HCT116 (cell line): Measurements from ENCODE around the gene TMED10. TPM values are rescaled to one million over a fixed set of nuclear protein-coding genes. Genes with fewer than 3 reads are reported as not detected.

Source experiments
- ATAC-seq: fragments of 200-7000 bp; cut with Tn5 transposase; 2 replicates; pipeline ENCODE4 v1.9.1; 2020; ENCODE audit warnings: mild to moderate bottlenecking, moderate library complexity
- BruUV-seq: library from RNA; stranded (reverse); fragments of 400-500 nt; replicated peaks from 2 replicates; lab custom pipeline; 2021; lab: Mats Ljungman, UMichigan
- CTCF ChIA-PET: fragments of 300-600 bp; sonication (Branson Sonifier 250); formaldehyde crosslinking; loops from one replicate; lab custom pipeline; 2021; ENCODE audit warnings: antibody characterized with exemption; lab: Charles Lee
- POLR2A ChIA-PET: fragments of 300-600, 350-600 bp; sonication (Branson Sonifier 250); formaldehyde crosslinking; loops from one replicate; lab custom pipeline; 2021; ENCODE audit warnings: antibody characterized with exemption; lab: Charles Lee
- RAD21 ChIA-PET, 2 experiments: fragments of 300-600 bp; sonication (Branson Sonifier 250); formaldehyde crosslinking; loops; one replicate each; lab custom pipeline; 2023; ENCODE audit warnings: low total read pairs in 2 of 2; ENCODE audit not compliant: uncharacterized antibody in 2 of 2, unreplicated experiment in 2 of 2, low non-redundant PET in 1 of 2; lab: Charles Lee
- DNase-seq: peaks from one replicate; pipeline ENCODE4 v3.0.0-alpha.2; 2010; ENCODE audit warnings: low read depth, low spot score
- H2AFZ ChIP-seq: fragments of 200-600 bp; shearing (Covaris generic), sonication (generic); 2 replicates; pipeline ENCODE4 v1.6.1; 2017; ENCODE audit warnings: low read depth, mixed run types, mixed read lengths, antibody characterized with exemption, low read length; ENCODE audit not compliant: poor library complexity, severe bottlenecking
- H3K27ac ChIP-seq: 2 replicates; pipeline ENCODE4 v1.5.1; 2012; ENCODE audit warnings: low read depth, low read length
- H3K27me3 ChIP-seq: fragments of 200-600 bp; sonication (generic); 2 replicates; pipeline ENCODE4 v1.6.1; 2016; ENCODE audit warnings: mixed run types, low read length, mixed read lengths; ENCODE audit not compliant: insufficient read depth
- H3K36me3 ChIP-seq, 2 experiments: fragments of 200-500 bp in 1 of 2; fragments of 200-600 bp in 1 of 2; sonication (Bioruptor generic) in 1 of 2; sonication (generic) in 1 of 2; 2 replicates each; pipeline versions ENCODE4 v1.5.1 to v1.6.1; 2014 to 2016; ENCODE audit warnings: low read length in 2 of 2, inconsistent platforms in 1 of 2, mixed read lengths in 1 of 2, mixed run types in 1 of 2; ENCODE audit not compliant: insufficient read depth in 2 of 2, control insufficient read depth in 1 of 2
- H3K4me1 ChIP-seq, 2 experiments: fragments of 200-600 bp in 1 of 2; sonication (generic) in 1 of 2; 2 replicates each; pipeline versions ENCODE4 v1.5.1 to v1.6.1; 2012 to 2017; ENCODE audit warnings: low read length in 2 of 2, inconsistent platforms in 1 of 2, mild to moderate bottlenecking in 1 of 2, mixed read lengths in 1 of 2, mixed run types in 1 of 2, moderate library complexity in 1 of 2; ENCODE audit not compliant: insufficient read depth in 2 of 2, control insufficient read depth in 1 of 2
- H3K4me2 ChIP-seq: fragments of 200-600 bp; sonication (generic); 2 replicates; pipeline ENCODE4 v1.6.1; 2017; ENCODE audit warnings: mixed run types, low read length, mixed read lengths
- H3K4me3 ChIP-seq, 2 experiments: fragments of 200-600 bp in 1 of 2; sonication (generic) in 1 of 2; replicated peaks in 1 of 2; 2 replicates each; pipeline ENCODE4 v1.5.1; 2011 to 2016; ENCODE audit warnings: low read length in 2 of 2, control low read depth in 1 of 2, low read depth in 1 of 2, mild to moderate bottlenecking in 1 of 2, mixed read lengths in 1 of 2, mixed run types in 1 of 2
- H3K79me2 ChIP-seq: fragments of 200-600 bp; sonication (generic); 2 replicates; pipeline ENCODE4 v1.6.1; 2017; ENCODE audit warnings: mild to moderate bottlenecking, mixed run types, low read length, moderate library complexity, mixed read lengths; ENCODE audit not compliant: insufficient read depth
- H3K9ac ChIP-seq: fragments of 200-600 bp; sonication (generic); 2 replicates; pipeline ENCODE4 v1.6.1; 2016; ENCODE audit warnings: low read length, mixed read lengths
- H3K9me2 ChIP-seq: fragments of 200-600 bp; sonication (generic), shearing (Covaris generic); 2 replicates; pipeline ENCODE4 v1.6.1; 2017; ENCODE audit warnings: mixed run types, mild to moderate bottlenecking, moderate library complexity; ENCODE audit not compliant: insufficient read depth
- H3K9me3 ChIP-seq, 2 experiments: fragments of 200-500 bp in 1 of 2; fragments of 200-600 bp in 1 of 2; sonication (Bioruptor generic) in 1 of 2; sonication (generic) in 1 of 2; 2 replicates each; pipeline ENCODE4 v1.6.1; 2014 to 2017; ENCODE audit warnings: low read length in 2 of 2, mixed read lengths in 2 of 2, inconsistent platforms in 1 of 2, low read depth in 1 of 2, mild to moderate bottlenecking in 1 of 2, mixed run types in 1 of 2, moderate library complexity in 1 of 2; ENCODE audit not compliant: control insufficient read depth in 1 of 2, insufficient read depth in 1 of 2
- H4K20me1 ChIP-seq: fragments of 200-600 bp; sonication (generic), shearing (Covaris generic); 2 replicates; pipeline ENCODE4 v1.6.1; 2017; ENCODE audit warnings: mixed run types, mild to moderate bottlenecking, moderate library complexity; ENCODE audit not compliant: insufficient read depth
- CEBPB ChIP-seq: IDR thresholded peaks from 2 replicates; pipeline ENCODE4 v1.6.1; 2012; ENCODE audit warnings: low read depth
- CTCF ChIP-seq, 3 experiments: fragments of 200-600 bp in 1 of 3; sonication (generic) in 1 of 3; IDR thresholded peaks in 2 of 3; conservative IDR thresholded peaks in 1 of 3; 2 replicates each; pipeline ENCODE4 v1.5.1; 2012 to 2017; ENCODE audit warnings: low read depth in 2 of 3, low read length in 2 of 3, antibody characterized with exemption in 1 of 3, borderline replicate concordance in 1 of 3, control low read depth in 1 of 3, mild to moderate bottlenecking in 1 of 3, mixed read lengths in 1 of 3, mixed run types in 1 of 3, moderate library complexity in 1 of 3; ENCODE audit not compliant: insufficient read depth in 1 of 3
- ELF1 ChIP-seq: IDR thresholded peaks from 2 replicates; pipeline ENCODE4 v1.6.1; 2012; ENCODE audit warnings: low read depth, borderline replicate concordance
- EZH2phosphoT487 ChIP-seq: fragments of 200-600 bp; IDR thresholded peaks from 2 replicates; pipeline ENCODE4 v1.6.1; 2018; ENCODE audit warnings: antibody characterized with exemption, borderline replicate concordance
- JUND ChIP-seq: IDR thresholded peaks from 2 replicates; pipeline ENCODE4 v1.6.1; 2012
- POLR2A ChIP-seq: IDR thresholded peaks from 2 replicates; pipeline ENCODE4 v1.7.0; 2011; ENCODE audit warnings: borderline replicate concordance; ENCODE audit not compliant: insufficient read depth, insufficient read length; ENCODE audit errors: extremely low read depth
- POLR2AphosphoS5 ChIP-seq: IDR thresholded peaks from 2 replicates; pipeline ENCODE4 v1.6.1; 2011; ENCODE audit warnings: mild to moderate bottlenecking, low read depth, low read length, moderate library complexity
- RAD21 ChIP-seq: IDR thresholded peaks from 2 replicates; pipeline ENCODE4 v1.6.1; 2012; ENCODE audit warnings: low read depth, mild to moderate bottlenecking
- REST ChIP-seq: IDR thresholded peaks from 2 replicates; pipeline ENCODE4 v1.6.1; 2012; ENCODE audit warnings: low read depth
- SIN3A ChIP-seq: IDR thresholded peaks from 2 replicates; pipeline ENCODE4 v1.6.1; 2012; ENCODE audit warnings: low read depth
- SP1 ChIP-seq: IDR thresholded peaks from 2 replicates; pipeline ENCODE4 v1.6.1; 2012; ENCODE audit warnings: low read depth
- TCF7L2 ChIP-seq: IDR thresholded peaks from 2 replicates; pipeline ENCODE4 v1.7.0; 2011; ENCODE audit warnings: borderline replicate concordance, inconsistent platforms; ENCODE audit not compliant: insufficient read depth, insufficient read length; ENCODE audit errors: extremely low read depth
- YY1 ChIP-seq: IDR thresholded peaks from 2 replicates; pipeline ENCODE4 v1.6.1; 2011; ENCODE audit warnings: low read length, low read depth, moderate library complexity, mild to moderate bottlenecking; ENCODE audit not compliant: insufficient replicate concordance; ENCODE audit errors: extremely low read depth
- ZFX ChIP-seq: fragments of 450-650 bp; IDR thresholded peaks from 2 replicates; pipeline ENCODE4 v1.6.1; 2017
- ZNF274 ChIP-seq: fragments of 200-500 bp; sonication (Bioruptor generic); IDR thresholded peaks from 2 replicates; pipeline ENCODE4 v1.6.1; 2014; ENCODE audit warnings: mild to moderate bottlenecking, low read depth, low read length, inconsistent platforms
- intact Hi-C: fragments of 100-400 bp; cut with micrococcal nuclease; formaldehyde crosslinking; loops from 2 replicates; pipeline ENCODE4 v1.10.0; 2022
- total RNA-seq: library from RNA; stranded (reverse); gene quantifications from one replicate; pipeline ENCODE4 v1.2.1, GENCODE V29; 2021; ENCODE audit not compliant: unreplicated experiment
- TF ChIP-seq, protein P1 (sequence below): IDR thresholded peaks from 2 replicates; pipeline ENCODE4 v1.6.1; 2012
- TF ChIP-seq, protein P2 (sequence below): IDR thresholded peaks from 2 replicates; pipeline ENCODE4 v1.6.1; 2011; ENCODE audit warnings: mild to moderate bottlenecking, low read length, moderate library complexity; ENCODE audit not compliant: insufficient replicate concordance; ENCODE audit errors: extremely low read depth
- TF ChIP-seq, protein P3 (sequence below): IDR thresholded peaks from 2 replicates; pipeline ENCODE4 v1.6.1; 2012

TMED10 gene
- total RNA-seq, 1 experiment from 2014 or later = 303 TPM

GRCh38 chr14:75190023-75190422 lies 13.6 kb upstream of the TMED10 start:
- ChIA-PET RAD21 (no interaction called here), CTCF (no interaction called here), POLR2A (no interaction called here)
- no TSS peak for BruUV-seq
- Histone ChIP-seq H4K20me1 (no peaks in the 10 kb centered on the region), H2AFZ (no peak overlapping the region), H3K9me2 (no peaks in the 10 kb centered on the region), H3K4me3 (no peak overlapping the region), H3K4me2 (no peak overlapping the region), H3K36me3 (no peaks in the 10 kb centered on the region), H3K9me3 (no peaks in the 10 kb centered on the region), H3K4me1 (no peaks in the 10 kb centered on the region), H3K9ac (no peak overlapping the region), H3K27me3 (no peaks in the 10 kb centered on the region), H3K27ac (no peak overlapping the region), H3K79me2 (no peaks in the 10 kb centered on the region)
- DNase-seq (no peak), ATAC-seq (no peak)
- no peak for TF ChIP-seq REST
- no peak for TF ChIP-seq SP1
- TF ChIP-seq POLR2AphosphoS5 = no peak
- no peak for TF ChIP-seq TCF7L2
- TF ChIP-seq ZFX = no peak
- no peak for TF ChIP-seq CEBPB
- TF ChIP-seq CTCF (IDR thresholded peaks at IDR 0.05 in 2 of 3, conservative IDR thresholded peaks at IDR 0.05 in 1 of 3; ENCODE audit: borderline replicate concordance in 1 of 3, insufficient read depth in 1 of 3, low read depth in 2 of 3, low read length in 2 of 3) = no peak
- no peak for TF ChIP-seq ZNF274
- no peak for TF ChIP-seq ELF1
- TF ChIP-seq, protein P1, sequence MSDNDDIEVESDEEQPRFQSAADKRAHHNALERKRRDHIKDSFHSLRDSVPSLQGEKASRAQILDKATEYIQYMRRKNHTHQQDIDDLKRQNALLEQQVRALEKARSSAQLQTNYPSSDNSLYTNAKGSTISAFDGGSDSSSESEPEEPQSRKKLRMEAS = no peak
- TF ChIP-seq, protein P2, sequence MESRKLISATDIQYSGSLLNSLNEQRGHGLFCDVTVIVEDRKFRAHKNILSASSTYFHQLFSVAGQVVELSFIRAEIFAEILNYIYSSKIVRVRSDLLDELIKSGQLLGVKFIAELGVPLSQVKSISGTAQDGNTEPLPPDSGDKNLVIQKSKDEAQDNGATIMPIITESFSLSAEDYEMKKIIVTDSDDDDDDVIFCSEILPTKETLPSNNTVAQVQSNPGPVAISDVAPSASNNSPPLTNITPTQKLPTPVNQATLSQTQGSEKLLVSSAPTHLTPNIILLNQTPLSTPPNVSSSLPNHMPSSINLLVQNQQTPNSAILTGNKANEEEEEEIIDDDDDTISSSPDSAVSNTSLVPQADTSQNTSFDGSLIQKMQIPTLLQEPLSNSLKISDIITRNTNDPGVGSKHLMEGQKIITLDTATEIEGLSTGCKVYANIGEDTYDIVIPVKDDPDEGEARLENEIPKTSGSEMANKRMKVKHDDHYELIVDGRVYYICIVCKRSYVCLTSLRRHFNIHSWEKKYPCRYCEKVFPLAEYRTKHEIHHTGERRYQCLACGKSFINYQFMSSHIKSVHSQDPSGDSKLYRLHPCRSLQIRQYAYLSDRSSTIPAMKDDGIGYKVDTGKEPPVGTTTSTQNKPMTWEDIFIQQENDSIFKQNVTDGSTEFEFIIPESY = no peak
- TF ChIP-seq SIN3A = no peak
- TF ChIP-seq RAD21 = no peak
- TF ChIP-seq YY1 = no peak
- no peak for TF ChIP-seq POLR2A
- no peak for TF ChIP-seq JUND
- TF ChIP-seq, protein P3, sequence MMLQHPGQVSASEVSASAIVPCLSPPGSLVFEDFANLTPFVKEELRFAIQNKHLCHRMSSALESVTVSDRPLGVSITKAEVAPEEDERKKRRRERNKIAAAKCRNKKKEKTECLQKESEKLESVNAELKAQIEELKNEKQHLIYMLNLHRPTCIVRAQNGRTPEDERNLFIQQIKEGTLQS = no peak
- no peak for TF ChIP-seq EZH2phosphoT487
- intact Hi-C loops = no loop called here
